ENCODE results near the gene ZNF774.

ZNF774 gene

DNA sequence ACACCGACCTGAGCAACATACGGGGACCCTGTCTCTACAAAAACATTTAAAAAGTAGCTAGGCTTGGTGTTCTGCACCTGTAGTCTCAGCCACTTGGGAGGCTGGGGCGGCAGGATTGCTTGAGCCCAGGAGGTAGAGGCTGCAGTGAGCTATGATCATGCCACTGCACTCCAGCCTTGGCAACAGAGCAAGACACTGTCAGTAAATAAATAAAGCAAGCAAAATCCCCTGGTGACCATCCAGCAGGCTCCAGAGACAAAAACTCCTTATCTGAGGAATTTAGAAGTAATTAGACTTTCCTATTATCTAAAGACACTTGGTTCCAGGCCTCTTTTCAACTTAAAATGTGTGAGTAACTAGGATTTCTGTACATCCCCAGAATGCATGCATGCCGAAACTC is 29.5 kb upstream of the ZNF774 start:
- no peak overlapping the region for H3K4me3 ChIP-seq (replicated peaks; ENCODE audit: insufficient read depth, low read length)
- no peak for TF ChIP-seq SPI1 (IDR thresholded peaks at IDR 0.05; ENCODE audit: borderline replicate concordance, low read depth)
- no peak for TF ChIP-seq GABPA (IDR thresholded peaks at IDR 0.05; ENCODE audit: low read depth)
- TF ChIP-seq POLR2AphosphoS5 (IDR thresholded peaks at IDR 0.05; ENCODE audit: low read depth) = no peak
- TF ChIP-seq, protein P1, sequence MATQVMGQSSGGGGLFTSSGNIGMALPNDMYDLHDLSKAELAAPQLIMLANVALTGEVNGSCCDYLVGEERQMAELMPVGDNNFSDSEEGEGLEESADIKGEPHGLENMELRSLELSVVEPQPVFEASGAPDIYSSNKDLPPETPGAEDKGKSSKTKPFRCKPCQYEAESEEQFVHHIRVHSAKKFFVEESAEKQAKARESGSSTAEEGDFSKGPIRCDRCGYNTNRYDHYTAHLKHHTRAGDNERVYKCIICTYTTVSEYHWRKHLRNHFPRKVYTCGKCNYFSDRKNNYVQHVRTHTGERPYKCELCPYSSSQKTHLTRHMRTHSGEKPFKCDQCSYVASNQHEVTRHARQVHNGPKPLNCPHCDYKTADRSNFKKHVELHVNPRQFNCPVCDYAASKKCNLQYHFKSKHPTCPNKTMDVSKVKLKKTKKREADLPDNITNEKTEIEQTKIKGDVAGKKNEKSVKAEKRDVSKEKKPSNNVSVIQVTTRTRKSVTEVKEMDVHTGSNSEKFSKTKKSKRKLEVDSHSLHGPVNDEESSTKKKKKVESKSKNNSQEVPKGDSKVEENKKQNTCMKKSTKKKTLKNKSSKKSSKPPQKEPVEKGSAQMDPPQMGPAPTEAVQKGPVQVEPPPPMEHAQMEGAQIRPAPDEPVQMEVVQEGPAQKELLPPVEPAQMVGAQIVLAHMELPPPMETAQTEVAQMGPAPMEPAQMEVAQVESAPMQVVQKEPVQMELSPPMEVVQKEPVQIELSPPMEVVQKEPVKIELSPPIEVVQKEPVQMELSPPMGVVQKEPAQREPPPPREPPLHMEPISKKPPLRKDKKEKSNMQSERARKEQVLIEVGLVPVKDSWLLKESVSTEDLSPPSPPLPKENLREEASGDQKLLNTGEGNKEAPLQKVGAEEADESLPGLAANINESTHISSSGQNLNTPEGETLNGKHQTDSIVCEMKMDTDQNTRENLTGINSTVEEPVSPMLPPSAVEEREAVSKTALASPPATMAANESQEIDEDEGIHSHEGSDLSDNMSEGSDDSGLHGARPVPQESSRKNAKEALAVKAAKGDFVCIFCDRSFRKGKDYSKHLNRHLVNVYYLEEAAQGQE (IDR thresholded peaks at IDR 0.05; ENCODE audit: insufficient replicate concordance, low read depth) = no peak
- TF ChIP-seq, protein P2, sequence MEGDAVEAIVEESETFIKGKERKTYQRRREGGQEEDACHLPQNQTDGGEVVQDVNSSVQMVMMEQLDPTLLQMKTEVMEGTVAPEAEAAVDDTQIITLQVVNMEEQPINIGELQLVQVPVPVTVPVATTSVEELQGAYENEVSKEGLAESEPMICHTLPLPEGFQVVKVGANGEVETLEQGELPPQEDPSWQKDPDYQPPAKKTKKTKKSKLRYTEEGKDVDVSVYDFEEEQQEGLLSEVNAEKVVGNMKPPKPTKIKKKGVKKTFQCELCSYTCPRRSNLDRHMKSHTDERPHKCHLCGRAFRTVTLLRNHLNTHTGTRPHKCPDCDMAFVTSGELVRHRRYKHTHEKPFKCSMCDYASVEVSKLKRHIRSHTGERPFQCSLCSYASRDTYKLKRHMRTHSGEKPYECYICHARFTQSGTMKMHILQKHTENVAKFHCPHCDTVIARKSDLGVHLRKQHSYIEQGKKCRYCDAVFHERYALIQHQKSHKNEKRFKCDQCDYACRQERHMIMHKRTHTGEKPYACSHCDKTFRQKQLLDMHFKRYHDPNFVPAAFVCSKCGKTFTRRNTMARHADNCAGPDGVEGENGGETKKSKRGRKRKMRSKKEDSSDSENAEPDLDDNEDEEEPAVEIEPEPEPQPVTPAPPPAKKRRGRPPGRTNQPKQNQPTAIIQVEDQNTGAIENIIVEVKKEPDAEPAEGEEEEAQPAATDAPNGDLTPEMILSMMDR (IDR thresholded peaks at IDR 0.05; ENCODE audit: insufficient read depth, low read length) = no peak
- no peak overlapping the region for H3K27ac ChIP-seq (replicated peaks)
- no peak for DNase-seq (ENCODE audit: low read depth in 1 of 2, low spot score in 1 of 2)
- no peaks in the 10 kb centered on the region for H3K27me3 ChIP-seq (ENCODE audit: insufficient read depth, poor library complexity, severe bottlenecking)

DNA sequence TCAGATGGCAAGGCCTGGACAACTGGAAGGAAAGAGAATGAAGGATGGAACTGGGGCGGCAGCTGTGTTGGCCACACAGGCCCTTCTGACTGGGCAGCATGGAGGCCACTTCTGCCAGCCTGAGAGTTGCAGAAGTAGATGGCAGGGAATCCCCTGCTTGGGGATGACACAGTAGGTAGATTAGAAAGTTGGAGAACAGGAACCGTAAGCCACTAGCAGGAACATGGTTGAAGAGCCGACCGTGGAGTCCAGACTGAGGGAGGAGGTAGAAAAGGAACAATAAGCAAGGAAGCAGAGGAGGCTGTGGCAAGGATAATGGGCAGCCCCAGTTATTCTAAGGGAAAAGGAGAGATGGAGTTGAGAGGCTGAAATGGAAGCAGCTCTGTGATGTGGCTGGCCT is 26.4 kb upstream of the ZNF774 start:
- DNase-seq (ENCODE audit: low read depth in 1 of 2, low spot score in 1 of 2) = no peak
- Histone ChIP-seq H3K27me3 (ENCODE audit: insufficient read depth, poor library complexity, severe bottlenecking) (no peaks in the 10 kb centered on the region), H3K27ac (replicated peaks) (no peak overlapping the region), H3K4me3 (replicated peaks; ENCODE audit: insufficient read depth, low read length) (no peak overlapping the region)
- TF ChIP-seq SPI1 (IDR thresholded peaks at IDR 0.05; ENCODE audit: borderline replicate concordance, low read depth) (no peak), POLR2AphosphoS5 (IDR thresholded peaks at IDR 0.05; ENCODE audit: low read depth) (no peak), GABPA (IDR thresholded peaks at IDR 0.05; ENCODE audit: low read depth) (no peak)
- TF ChIP-seq, protein P1 (IDR thresholded peaks at IDR 0.05; ENCODE audit: insufficient replicate concordance, low read depth) = no peak
- TF ChIP-seq, protein P2 (IDR thresholded peaks at IDR 0.05; ENCODE audit: insufficient read depth, low read length) = no peak

DNA sequence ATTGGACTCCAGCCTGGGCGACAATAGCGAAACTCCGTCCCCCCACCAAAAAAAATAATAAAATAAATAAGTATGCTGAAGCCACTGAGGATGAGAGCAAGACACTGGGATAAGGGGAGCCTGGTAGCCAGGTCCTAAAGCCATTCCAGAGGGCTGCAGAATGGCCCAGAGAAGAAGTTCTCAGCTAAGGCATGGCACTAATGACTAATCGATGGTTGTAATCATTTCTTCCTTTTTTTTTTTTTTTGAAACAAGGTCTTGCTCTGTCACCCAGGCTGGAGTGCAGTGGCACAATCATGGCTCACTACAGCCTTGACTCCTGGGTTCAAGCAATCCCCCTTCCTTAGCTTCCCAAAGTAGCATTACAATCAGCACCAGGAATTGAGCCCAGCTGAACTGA is 25.6 kb upstream of the ZNF774 start:
- Histone ChIP-seq H3K4me3 (replicated peaks; ENCODE audit: insufficient read depth, low read length) (no peak overlapping the region), H3K27me3 (ENCODE audit: insufficient read depth, poor library complexity, severe bottlenecking) (no peaks in the 10 kb centered on the region), H3K27ac (replicated peaks) (no peak overlapping the region)
- TF ChIP-seq, protein P1 (IDR thresholded peaks at IDR 0.05; ENCODE audit: insufficient replicate concordance, low read depth) = no peak
- TF ChIP-seq POLR2AphosphoS5 (IDR thresholded peaks at IDR 0.05; ENCODE audit: low read depth) = no peak
- no peak for TF ChIP-seq SPI1 (IDR thresholded peaks at IDR 0.05; ENCODE audit: borderline replicate concordance, low read depth)
- TF ChIP-seq, protein P2 (IDR thresholded peaks at IDR 0.05; ENCODE audit: insufficient read depth, low read length) = no peak
- TF ChIP-seq GABPA (IDR thresholded peaks at IDR 0.05; ENCODE audit: low read depth) = no peak
- no peak for DNase-seq (ENCODE audit: low read depth in 1 of 2, low spot score in 1 of 2)

Data from HL-60 (cell line).